HG03571 (cell line): ENCODE measurements around the gene PTGES2.
A peak's percentile ranks its signal among the peaks of the same experiment; 100 is the strongest.

ENCODE experiments used
- ATAC-seq: cut with Tn5 transposase; IDR thresholded peaks from one replicate; pipeline ENCODE4 v1.9.1; 2021; ENCODE audit not compliant: unreplicated experiment

Gene PTGES2

GRCh38 chr9:128127568-128127989 lies at the start of gene PTGES2:
Gene PTGES2 (minus strand): TSS chr9:128127729. CDS start chr9:128127717, 12 bp downstream.
- peak; percentile 57 for ATAC-seq

GRCh38 chr9:128175726-128176125 lies 48.2 kb upstream of the PTGES2 start:
- ATAC-seq, result no peak

GRCh38 chr9:128175102-128175563 lies 47.6 kb upstream of the PTGES2 start:
- ATAC-seq, result no peak

- ATAC-seq, result no peak
These were observed 46.5 kb upstream of the PTGES2 start for GRCh38 chr9:128174062-128174461.

GRCh38 chr9:128169925-128170324 lies 42.4 kb upstream of the PTGES2 start:
- ATAC-seq, result no peak

- no peak for ATAC-seq
These were observed 42.0 kb upstream of the PTGES2 start for GRCh38 chr9:128169492-128169891.

- no peak for ATAC-seq
These were observed 41.3 kb upstream of the PTGES2 start for GRCh38 chr9:128168731-128169308.

GRCh38 chr9:128167209-128167608 lies 39.7 kb upstream of the PTGES2 start:
- ATAC-seq, result no peak

- ATAC-seq, result no peak
These were observed 38.6 kb upstream of the PTGES2 start for GRCh38 chr9:128166169-128166568.

- ATAC-seq, result no peak
These were observed 36.9 kb upstream of the PTGES2 start for GRCh38 chr9:128164307-128164885.

- ATAC-seq, result no peak
These were observed 36.2 kb upstream of the PTGES2 start for GRCh38 chr9:128163523-128164306.

- ATAC-seq, result no peak
These were observed 35.5 kb upstream of the PTGES2 start for GRCh38 chr9:128163027-128163515.

GRCh38 chr9:128162215-128163026 lies 34.9 kb upstream of the PTGES2 start:
- ATAC-seq, result no peak

GRCh38 chr9:128161215-128161902 lies 33.8 kb upstream of the PTGES2 start:
- ATAC-seq, result no peak

- ATAC-seq, result peak; percentile 12
These were observed 33.1 kb upstream of the PTGES2 start for GRCh38 chr9:128160603-128160987.

GRCh38 chr9:128159784-128160602 lies 32.5 kb upstream of the PTGES2 start, which contains the start of gene BBLN:
Gene BBLN (plus strand): TSS chr9:128160265. CDS start chr9:128160408, 143 bp downstream.
- ATAC-seq, result peak; percentile 65

GRCh38 chr9:128159522-128159783 lies 31.9 kb upstream of the PTGES2 start:
- ATAC-seq, result no peak

GRCh38 chr9:128155736-128156500 lies 28.4 kb upstream of the PTGES2 start:
- ATAC-seq, result no peak
